NK-92 (cell line): ENCODE data around the gene KISS1R.

ENCODE experiments used
- DNase-seq: peaks from one replicate; lab custom pipeline; 2025; ENCODE audit not compliant: unreplicated experiment; lab: John Stamatoyannopoulos, UW

Gene KISS1R

GRCh38 chr19:966485-967088, 49.5 kb downstream of the KISS1R start:
- DNase-seq: no peak
